ENCODE data around the gene MPZL1.

MPZL1 gene

DNA sequence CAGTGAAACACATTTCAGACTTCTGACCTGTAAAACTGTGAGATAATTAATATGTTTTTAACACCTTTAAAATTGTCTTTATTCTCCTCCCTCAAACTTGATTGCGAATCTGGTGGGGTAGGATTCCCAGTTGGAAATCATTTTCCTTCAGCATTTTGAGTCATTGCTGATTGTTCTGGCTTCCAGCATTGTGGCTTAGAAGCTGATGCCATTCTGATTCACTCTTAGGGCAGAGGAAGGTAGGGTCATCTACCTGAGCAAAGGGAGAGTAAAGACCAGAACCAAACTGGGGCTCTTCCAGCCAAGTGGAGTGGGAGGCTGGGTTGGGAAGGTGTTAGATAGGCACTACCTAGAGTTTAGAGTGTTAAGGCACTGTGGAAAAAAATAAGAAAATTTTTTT lies 61.2 kb downstream of the MPZL1 start:
- no peak for DNase-seq (ENCODE audit: low spot score)
- TF ChIP-seq, protein P1, sequence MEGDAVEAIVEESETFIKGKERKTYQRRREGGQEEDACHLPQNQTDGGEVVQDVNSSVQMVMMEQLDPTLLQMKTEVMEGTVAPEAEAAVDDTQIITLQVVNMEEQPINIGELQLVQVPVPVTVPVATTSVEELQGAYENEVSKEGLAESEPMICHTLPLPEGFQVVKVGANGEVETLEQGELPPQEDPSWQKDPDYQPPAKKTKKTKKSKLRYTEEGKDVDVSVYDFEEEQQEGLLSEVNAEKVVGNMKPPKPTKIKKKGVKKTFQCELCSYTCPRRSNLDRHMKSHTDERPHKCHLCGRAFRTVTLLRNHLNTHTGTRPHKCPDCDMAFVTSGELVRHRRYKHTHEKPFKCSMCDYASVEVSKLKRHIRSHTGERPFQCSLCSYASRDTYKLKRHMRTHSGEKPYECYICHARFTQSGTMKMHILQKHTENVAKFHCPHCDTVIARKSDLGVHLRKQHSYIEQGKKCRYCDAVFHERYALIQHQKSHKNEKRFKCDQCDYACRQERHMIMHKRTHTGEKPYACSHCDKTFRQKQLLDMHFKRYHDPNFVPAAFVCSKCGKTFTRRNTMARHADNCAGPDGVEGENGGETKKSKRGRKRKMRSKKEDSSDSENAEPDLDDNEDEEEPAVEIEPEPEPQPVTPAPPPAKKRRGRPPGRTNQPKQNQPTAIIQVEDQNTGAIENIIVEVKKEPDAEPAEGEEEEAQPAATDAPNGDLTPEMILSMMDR (IDR thresholded peaks at IDR 0.05; ENCODE audit: extremely low read depth, missing control alignments) = no peak

DNA sequence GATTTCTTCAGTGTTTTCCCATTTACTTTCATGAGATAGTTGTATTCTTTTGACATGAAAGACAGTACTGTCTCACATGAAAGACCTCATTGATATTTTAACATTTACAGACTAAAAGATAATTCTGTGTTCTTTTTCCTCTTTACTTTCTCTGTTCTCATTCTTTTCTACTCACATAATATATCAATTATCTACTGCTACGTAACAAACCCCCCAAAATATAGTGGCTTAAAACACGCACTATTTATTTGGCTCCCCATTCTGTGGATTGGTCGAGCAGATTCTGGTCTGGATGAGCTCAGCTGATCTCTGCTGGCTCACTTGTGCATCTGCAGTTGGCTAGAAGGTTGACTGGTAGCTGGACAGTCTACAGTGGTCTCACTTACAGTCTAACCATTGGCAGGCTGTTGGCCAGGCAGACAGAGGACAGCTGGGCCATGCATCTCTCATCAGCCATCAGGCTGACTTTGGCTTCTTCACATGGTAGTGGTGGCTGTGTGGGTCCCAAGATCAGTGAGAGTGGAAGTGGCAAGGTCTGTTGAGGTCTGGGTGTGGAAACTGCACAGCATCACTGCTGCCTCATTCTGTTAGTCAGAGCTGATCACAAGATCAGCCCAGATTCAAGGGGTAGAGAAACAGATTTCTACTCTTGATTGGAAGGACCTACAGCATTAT lies 63.2 kb downstream of the MPZL1 start:
- TF ChIP-seq, protein P1 (IDR thresholded peaks at IDR 0.05; ENCODE audit: extremely low read depth, missing control alignments) = no peak
- DNase-seq (ENCODE audit: low spot score) = no peak

- no peak for DNase-seq (ENCODE audit: low spot score)
- TF ChIP-seq, protein P1 (IDR thresholded peaks at IDR 0.05; ENCODE audit: extremely low read depth, missing control alignments) = no peak
Measured at GRCh38 chr1:167786502-167786901, 64.7 kb downstream of the MPZL1 start.

DNA sequence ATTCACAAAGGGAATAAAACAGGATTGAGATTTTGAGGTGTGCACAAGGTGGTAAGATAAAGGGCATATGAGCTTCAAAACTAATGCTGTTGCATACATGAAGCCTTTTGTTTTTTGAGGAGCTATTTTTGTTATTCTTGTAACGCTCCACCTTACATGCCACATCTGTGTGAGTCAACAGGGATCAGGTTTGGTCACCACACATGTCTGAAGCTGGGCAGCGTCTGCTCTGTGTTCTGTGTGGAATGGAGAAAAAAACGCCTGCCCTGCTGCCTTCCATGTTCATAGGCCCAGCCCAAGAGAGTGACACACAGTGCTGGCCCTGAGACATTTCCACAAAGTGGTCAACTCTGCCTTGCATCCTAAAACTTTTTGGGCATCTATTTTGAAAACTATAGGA lies 67.7 kb downstream of the MPZL1 start:
- DNase-seq (ENCODE audit: low spot score) = no peak
- TF ChIP-seq, protein P1 (IDR thresholded peaks at IDR 0.05; ENCODE audit: extremely low read depth, missing control alignments) = no peak

- TF ChIP-seq, protein P1 (IDR thresholded peaks at IDR 0.05; ENCODE audit: extremely low read depth, missing control alignments) = no peak
- no peak for DNase-seq (ENCODE audit: low spot score)
Measured at GRCh38 chr1:167790117-167790516, 68.3 kb downstream of the MPZL1 start.

DNA sequence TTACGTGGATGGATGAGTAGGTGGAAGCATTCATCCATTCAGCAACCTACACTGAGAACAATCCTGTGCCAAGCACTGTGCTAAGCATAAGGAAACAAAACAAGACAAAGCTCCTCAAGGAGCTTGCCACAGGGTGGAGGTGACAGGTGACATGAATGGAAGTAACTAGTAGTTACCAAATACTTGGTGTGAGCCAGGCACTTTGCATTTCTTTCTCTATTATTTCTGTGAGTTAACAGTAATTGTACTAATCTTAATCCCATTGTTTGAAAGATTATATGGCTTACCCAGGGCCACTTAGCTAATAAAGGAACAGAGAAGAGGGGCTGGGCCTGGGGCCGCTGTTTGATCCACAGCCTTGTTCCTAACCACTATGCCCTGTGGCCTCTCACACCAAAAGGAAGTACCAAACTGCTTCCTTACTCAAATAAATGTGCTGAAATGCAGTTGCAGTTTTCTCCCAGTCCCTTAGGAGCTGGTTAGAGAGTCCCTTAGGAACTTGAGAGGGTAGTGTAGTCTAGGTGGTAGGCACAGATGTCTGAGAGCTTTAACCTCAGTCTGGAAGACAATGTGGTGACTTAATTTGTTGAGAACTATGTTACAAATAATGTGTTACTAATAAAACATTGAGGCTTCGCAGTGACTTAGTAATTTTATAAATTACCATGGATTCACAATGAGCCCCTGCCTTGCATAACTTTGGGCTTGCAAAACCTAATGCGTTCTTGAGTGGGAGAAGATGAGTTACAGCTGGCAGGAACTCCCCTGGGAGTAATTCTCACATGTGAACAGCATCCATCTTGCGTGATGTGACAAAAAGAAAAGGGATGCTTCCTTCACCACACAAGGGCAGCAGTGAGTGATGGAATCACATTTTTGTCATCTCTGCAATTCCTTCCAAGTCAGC lies 69.8 kb downstream of the MPZL1 start:
- TF ChIP-seq, protein P1 (IDR thresholded peaks at IDR 0.05; ENCODE audit: extremely low read depth, missing control alignments) = no peak
- DNase-seq (ENCODE audit: low spot score) = no peak

GRCh38 chr1:167792188-167792565 lies 70.4 kb downstream of the MPZL1 start:
- no peak for DNase-seq (ENCODE audit: low spot score)
- TF ChIP-seq, protein P1 (IDR thresholded peaks at IDR 0.05; ENCODE audit: extremely low read depth, missing control alignments) = no peak
